ENCODE data around the gene TRIM43.
"Not testable (repeated sequence)": the region's sequence is repeated elsewhere in the genome, so short reads cannot be mapped to it uniquely, and the experiment has no call there.

GRCh38 chr2:95622728-95623127, 30.9 kb downstream of the TRIM43 start:
- TF ChIP-seq, protein P1, sequence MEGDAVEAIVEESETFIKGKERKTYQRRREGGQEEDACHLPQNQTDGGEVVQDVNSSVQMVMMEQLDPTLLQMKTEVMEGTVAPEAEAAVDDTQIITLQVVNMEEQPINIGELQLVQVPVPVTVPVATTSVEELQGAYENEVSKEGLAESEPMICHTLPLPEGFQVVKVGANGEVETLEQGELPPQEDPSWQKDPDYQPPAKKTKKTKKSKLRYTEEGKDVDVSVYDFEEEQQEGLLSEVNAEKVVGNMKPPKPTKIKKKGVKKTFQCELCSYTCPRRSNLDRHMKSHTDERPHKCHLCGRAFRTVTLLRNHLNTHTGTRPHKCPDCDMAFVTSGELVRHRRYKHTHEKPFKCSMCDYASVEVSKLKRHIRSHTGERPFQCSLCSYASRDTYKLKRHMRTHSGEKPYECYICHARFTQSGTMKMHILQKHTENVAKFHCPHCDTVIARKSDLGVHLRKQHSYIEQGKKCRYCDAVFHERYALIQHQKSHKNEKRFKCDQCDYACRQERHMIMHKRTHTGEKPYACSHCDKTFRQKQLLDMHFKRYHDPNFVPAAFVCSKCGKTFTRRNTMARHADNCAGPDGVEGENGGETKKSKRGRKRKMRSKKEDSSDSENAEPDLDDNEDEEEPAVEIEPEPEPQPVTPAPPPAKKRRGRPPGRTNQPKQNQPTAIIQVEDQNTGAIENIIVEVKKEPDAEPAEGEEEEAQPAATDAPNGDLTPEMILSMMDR (conservative IDR thresholded peaks at IDR 0.05; ENCODE audit: low read length) = not testable (repeated sequence)
- TF ChIP-seq EZH2phosphoT487 (IDR thresholded peaks at IDR 0.05; ENCODE audit: borderline replicate concordance, low read depth, low read length) = not testable (repeated sequence)
